Endothelial cell of umbilical vein (primary cell): ENCODE results near the gene CLCN2.

Experiments used
- CTCF ChIP-seq, 2 donors: IDR thresholded peaks; 1 replicate in 1 of 2; 2 replicates in 1 of 2; pipeline ENCODE4 v1.5.1; 2011; ENCODE audit warnings: low read length in 2 of 2, mild to moderate bottlenecking in 2 of 2, moderate library complexity in 2 of 2, control low read depth in 1 of 2, inconsistent platforms in 1 of 2, low read depth in 1 of 2; ENCODE audit not compliant: insufficient read depth in 1 of 2; ENCODE audit errors: extremely low read depth in 1 of 2
- GATA2 ChIP-seq: IDR thresholded peaks from 2 replicates; pipeline ENCODE4 v1.7.0; 2011; ENCODE audit warnings: low read depth, mild to moderate bottlenecking, moderate library complexity, mixed read lengths, low read length; ENCODE audit not compliant: insufficient read length, insufficient read depth
- MAX ChIP-seq: IDR thresholded peaks from 2 replicates; pipeline ENCODE4 v1.6.1; 2011; ENCODE audit not compliant: insufficient read depth, insufficient read length
- MYC ChIP-seq: IDR thresholded peaks from one replicate; pipeline ENCODE4 v1.6.1; 2011; ENCODE audit warnings: mild to moderate bottlenecking, low read depth, low read length
- POLR2A ChIP-seq: IDR thresholded peaks from 2 replicates; pipeline ENCODE4 v1.6.1; 2012; ENCODE audit warnings: low read depth, mild to moderate bottlenecking, control low read depth, low read length
- POLR2AphosphoS5 ChIP-seq: IDR thresholded peaks from 2 replicates; pipeline ENCODE4 v1.6.1; 2012; ENCODE audit warnings: low read depth, mild to moderate bottlenecking, control low read depth, low read length, moderate library complexity; ENCODE audit not compliant: insufficient read depth

GRCh38 chr3:184360070-184360928 lies 1.1 kb downstream of the CLCN2 start:
- no peak for TF ChIP-seq POLR2A
- no peak for TF ChIP-seq CTCF (IDR thresholded peaks at IDR 0.05; ENCODE audit: extremely low read depth in 1 of 2, insufficient read depth in 1 of 2, low read depth in 1 of 2, low read length in 2 of 2)
- no peak for TF ChIP-seq POLR2AphosphoS5
- no peak for TF ChIP-seq GATA2
- no peak for TF ChIP-seq MYC
- TF ChIP-seq MAX = no peak
